ENCODE results near the gene NR3C1.
"Not testable (repeated sequence)": the region's sequence is repeated elsewhere in the genome, so short reads cannot be mapped to it uniquely, and the experiment has no call there.

- TF ChIP-seq CTCF, POLR2A (IDR thresholded peaks at IDR 0.05): not testable (repeated sequence)
Observed at GRCh38 chr5:143322931-143323630, 80.4 kb downstream of the NR3C1 start.

All from uterus (tissue), 2 donors.